Activated gamma-delta T cell (primary cell): Measurements from ENCODE around the gene CFAP251.

Experiments
- DNase-seq: peaks from one replicate; lab custom pipeline; 2025; lab: John Stamatoyannopoulos, UW

The CFAP251 gene

DNA sequence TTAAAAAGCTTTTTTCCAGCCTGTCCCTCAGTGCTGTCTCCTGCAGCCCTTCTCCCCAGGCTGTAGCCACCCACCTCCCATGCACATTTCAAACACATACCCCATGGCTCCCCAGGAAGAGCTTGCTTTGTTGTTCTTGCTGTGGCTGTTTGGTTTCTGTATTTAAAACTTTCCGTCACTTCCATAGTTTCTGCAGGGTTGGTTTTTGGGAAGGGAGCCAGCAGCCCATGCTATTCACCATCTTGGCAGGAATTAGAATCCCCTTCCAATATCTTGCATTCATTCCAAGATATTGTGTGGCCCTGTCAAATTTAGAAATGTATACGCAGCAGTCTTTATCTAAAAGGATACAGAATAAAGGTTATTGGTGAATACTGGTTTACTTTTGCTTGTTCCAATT is 29.6 kb downstream of the CFAP251 start:
- DNase-seq: no peak

DNA sequence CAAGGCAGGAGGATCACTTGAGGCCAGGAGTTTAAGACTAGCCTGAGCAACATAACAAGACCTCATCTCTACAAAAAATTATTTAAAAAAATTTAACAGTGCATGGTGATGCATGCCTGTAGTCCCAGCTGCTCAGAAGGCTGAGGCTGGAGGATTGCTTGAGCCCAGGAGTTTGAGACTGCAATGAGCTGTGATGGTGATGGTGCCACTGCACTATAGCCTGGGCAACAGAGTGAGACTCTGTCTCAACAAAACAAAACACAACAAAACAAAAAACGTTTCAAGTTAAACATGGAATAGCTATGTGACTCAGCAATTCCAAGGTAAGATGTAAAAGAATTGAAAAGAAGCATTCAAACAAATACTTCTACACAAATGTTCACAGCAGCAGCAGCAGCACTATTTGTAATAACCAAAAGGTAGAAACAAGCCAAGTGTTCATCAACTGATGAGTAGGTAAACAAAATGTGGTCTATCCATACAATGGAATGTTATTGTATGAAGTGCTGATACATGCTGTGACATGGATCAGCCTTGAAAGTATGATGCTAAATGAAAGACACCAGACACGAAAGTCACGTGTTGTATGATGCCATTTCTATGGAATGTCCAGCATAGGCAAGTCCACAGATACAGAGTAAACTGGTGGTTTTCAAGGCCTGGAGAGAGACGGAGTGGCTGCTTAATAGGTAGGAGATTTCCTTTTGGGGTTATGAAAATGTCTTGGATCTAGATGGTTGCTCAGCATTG is 31.4 kb downstream of the CFAP251 start:
- DNase-seq: no peak

DNA sequence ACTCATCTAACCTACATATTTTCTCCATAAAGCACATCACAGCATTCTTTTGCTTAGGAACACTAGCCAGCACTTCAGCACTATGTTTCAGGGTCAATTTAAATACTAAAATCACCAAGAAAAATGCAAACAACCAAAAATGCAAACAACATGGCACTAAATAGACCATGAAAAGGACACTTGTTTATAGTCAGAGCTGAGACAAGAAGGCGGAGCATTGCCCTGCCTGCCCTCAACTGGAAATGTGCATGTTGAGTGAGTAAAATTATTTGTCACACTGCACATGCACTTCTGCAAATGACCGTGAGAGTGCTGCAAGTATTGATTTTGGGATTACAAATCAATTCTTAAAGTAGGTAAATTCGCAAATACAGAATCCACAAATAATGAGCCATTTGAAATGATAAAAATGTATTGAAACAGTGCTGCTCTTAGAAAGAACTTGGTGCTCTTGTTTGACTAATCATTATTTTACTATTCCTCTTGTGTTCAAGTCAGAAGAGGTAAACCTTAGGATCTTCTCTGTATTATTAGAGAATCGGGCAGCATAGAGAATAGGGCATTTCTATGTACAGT is 34.8 kb downstream of the CFAP251 start:
- DNase-seq: no peak

DNA sequence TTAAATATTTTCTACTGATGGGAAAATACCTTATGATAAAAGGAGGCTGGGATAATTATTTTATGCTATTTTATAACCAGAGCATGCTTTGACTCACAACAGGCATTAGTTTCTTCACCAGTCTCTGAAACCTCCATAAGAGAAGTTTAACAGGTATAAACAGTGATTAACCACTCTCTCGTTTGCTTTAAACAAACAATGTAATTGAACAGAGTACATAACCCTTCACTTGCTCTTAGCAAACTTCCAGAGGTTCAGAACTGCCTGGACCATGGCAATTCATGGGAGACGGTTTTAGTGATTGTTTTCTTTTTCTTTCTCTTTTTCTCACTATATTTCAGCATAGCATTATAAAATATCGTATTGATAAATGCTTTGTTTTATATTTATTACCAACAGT is 35.3 kb downstream of the CFAP251 start:
- DNase-seq: no peak

DNA sequence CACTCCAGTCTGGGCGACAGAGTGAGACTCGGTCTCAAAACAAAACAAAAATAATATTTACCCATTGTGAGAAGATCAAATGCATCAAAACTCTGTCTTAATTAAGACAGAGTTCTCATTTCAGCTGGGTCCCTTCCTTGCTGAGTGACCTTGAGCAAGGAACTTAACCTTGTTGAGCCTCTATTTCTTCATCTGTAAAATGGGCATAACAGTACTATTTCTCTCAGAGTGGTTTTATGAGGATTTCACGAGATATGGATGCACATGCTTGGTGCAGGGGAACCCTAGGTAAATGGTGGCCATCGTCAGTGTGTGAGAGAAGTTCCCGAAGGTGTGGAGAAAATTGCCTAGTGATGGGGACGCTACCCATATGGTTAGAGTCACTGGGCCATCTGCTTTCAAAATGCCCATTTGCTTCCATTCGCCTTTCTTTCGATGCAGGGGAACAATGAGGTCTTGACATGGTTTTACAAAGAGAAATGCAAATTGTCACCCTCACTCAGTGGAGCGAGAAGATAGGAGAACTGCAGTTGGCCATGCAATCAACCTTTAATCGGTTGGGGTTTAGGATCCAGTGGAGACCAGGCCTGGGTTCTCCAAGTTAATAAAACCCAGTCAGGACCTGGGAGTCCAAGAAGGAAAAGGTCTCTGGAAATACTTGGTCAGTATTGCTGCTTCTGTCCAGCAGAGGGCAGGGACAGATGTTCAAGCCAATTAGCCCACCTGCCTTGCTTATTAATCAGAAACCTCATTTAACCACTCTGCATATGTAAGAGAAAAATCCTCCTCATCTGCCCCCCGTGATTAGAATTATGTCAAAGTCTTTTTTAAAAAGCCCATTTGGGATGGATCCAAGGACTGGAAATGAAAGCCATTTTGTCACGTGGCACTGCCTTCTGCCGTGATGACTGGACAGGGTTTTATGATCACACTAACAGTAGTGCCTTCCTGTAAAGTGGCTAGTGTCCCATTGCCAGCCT is 37.2 kb downstream of the CFAP251 start:
- DNase-seq: no peak

DNA sequence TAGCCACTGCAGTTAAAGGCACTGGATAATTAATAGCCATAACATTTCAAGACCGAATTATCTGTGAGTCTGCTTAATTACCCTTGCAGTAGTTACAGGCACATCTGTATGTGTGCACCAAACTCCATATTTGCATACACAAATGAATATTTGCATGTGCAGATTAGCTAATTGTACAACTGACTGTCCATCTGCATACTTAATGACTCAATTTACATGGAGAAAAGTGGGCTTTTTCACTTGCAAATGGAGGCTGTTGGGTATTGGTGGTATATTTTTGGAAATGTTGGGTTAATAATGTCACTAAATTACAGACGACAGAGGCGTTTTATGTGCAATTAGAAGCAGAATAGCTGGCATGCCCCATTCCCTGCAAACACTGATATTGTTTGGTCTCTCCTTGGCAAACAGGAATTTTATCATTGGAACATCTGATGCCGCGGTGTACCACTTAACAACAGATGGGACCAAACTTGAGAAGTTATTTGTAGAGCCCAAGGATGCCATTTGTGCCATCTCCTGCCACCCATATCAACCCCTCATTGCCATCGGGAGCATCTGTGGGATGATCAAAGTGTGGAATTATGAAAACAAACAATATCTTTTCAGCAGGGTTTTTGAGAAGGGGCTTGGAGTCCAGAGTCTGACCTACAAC is 39.6 kb downstream of the CFAP251 start:
- no peak for DNase-seq

DNA sequence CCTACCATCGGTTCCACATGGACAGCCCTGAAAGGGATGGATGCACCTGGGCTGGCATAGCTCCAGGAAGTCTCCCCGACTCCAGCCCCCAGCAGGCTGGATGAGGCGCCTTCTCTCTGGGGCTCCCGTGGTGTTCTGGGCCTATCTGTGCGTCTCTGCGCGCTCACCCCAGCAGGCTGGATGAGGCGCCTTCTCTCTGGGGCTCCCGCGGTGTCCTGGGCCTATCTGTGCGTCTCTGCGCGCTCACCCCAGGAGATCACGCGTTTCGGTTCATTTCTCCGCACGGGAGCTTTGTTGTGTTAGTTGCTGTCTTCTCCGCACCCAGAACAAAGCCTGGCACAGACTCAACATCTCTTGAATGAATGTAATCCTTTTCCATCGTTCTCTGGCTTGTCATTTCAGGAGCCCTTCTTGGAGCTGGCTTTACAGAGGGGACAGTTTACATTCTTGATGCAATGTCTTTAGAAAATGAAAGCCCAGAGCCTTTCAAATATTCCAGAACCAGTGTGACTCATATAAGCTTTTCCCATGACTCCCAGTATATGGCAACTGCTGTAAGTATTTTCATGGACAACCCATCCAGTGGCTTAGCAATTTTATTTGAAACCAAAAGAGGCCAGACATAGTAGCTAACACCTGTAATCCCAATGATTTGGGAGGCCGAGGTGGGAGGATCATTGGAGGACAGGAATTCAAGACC is 40.3 kb downstream of the CFAP251 start:
- DNase-seq: no peak

DNA sequence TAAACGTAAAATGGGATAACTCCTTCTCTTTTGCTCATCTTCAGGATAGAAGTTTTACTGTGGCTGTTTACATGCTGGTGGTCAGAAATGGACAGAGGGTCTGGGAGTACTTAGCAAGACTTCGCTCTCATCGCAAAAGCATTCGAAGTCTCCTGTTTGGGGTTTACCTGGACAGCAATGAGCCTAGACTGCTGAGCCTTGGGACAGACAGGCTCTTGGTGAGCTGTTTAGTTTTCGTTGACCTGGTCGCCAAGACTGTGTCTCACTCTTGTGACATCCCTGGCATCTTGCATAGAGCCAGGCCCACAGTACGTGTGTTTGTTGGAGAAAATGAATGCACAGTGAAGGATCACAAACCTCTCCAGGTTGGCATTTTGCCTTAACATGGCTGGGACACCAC is 42.1 kb downstream of the CFAP251 start:
- DNase-seq: no peak

DNA sequence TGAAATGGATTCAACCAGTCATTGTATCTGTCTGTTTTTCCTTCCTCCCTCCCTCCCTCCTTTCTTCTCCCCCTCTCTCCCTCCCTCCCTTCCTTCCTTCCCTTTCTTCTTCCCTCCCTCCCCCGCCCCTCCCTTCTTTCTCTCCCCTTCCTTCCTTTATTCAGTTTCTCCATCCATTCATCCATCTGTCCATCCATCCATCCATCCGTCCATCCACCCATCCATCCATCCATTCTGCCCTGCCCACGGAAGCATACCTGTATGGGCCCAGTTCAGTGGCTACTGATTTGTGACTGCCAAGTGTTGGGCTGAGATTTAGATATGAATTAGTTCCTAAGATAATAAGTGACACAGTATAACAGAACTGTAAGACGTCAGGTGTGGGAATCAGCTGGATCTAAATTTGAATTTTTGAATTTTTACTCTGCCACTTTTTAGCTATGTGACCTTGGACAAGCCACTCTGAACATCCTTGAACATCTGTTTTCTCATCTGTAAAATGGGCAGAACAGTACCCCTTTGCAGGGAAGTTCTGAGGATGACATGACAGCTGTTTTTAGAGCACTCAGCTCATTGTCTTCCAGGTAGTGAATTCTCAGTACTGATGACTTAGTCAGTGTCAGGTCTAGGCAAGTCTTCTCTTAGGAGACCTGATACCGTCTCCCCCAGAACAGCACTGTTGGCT is 42.9 kb downstream of the CFAP251 start:
- no peak for DNase-seq

DNA sequence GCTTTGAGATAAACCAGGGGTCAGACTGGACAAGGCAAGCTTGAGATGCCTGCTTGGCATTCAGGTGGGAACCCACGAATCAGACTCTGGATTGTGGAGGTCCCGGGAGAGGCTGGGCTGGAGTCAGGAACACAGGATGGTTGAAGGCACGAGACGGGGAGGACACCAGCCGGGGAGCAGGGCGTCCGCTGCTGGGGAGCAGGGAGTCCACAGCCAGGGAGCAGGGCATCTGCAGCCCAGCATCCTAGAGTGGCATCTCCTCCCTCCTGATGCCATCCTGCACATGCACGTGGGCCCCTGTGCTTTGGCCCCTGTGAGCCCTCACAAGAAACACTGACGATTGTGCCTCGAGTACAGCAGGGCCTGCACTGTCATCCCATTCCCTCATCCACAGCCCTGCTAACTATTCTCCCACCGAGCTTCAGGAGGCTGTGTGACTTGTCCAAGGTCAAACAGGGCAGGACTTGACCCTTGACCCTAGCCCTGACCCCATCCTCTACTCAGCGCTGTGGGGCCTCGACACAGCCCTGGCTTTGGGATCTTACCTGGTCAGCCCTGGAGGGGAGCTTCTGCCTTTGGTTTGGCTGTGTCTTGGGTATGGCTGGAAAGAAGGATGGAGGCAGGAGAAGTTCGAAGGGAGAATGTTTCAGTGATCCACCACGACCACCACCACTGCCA is 45.1 kb downstream of the CFAP251 start:
- no peak for DNase-seq

DNA sequence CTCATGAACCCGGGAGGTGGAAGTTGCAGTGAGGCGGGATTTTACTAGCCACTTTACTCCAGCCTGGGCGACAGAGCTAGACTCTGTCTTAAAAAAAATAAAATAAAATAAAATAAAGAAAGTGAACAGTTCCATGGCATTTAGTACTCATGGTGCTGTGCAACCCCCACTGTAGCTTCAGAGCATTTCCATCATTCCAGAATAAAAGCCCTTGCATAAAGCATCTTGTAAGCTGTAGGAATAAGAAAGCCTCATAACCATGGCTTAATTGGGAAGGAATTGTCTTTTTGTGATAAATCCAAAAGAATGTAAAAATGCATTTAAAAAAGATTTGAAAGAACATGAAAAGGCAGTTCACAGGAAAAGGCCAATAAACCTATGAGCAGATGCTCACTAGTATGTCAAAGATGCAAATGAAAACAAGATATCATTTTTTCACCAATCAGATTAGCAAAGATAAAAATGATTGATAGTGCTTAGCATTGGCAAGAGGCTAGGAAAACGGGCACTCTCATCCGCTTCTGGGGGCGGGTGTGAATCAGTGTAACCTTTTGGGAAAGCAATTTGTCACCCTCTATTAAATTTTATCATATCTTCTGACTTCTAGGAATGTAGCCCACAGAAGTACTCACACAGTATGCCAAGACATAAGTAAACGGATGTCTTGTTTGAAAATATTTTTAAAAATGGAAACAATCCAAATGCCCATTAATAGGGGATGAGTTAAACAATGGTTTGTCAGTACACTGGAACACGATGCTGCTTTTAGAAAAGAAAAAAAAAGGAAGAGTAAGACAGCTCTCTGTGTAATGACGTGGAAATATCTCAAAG is 46.6 kb downstream of the CFAP251 start:
- DNase-seq: no peak

DNA sequence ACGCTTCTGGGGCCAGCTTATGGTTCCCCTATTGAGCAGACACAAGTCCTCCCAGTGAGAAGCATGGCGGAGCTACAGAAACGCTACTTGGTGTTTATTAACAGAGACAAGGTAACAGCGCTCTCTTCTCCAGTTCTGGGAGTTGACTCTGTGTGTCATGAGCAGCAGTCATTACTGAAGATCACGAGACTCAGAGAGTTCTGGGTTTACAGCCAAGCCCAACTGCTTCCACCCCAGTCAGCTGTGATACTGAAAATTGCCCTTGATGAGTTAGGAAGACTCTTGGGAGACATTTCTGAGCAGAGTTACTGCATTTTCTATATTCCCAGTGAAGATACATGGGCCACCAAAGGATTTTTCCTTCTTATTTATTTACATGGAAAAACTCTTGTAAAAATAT is 48.6 kb downstream of the CFAP251 start:
- DNase-seq: no peak

DNA sequence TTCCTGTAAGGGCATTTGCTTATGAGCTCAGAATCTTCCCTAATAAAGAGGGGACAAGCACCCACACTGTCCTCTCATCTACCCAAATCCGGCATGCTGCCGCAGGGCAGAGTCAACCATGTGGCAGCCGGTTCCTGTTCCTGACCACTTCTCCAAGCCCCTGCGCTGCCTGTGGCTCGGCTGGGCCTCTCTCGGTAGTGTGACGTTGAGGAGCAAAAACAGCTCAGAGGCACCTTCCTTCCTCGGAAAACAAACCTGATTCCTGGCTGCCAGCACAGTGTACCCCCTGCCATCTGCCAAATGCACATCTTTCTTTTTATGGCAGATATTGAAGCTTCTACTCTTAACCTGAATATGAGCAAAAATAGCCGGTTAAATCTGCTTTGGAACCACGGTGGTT is 50.5 kb downstream of the CFAP251 start:
- DNase-seq: no peak

DNA sequence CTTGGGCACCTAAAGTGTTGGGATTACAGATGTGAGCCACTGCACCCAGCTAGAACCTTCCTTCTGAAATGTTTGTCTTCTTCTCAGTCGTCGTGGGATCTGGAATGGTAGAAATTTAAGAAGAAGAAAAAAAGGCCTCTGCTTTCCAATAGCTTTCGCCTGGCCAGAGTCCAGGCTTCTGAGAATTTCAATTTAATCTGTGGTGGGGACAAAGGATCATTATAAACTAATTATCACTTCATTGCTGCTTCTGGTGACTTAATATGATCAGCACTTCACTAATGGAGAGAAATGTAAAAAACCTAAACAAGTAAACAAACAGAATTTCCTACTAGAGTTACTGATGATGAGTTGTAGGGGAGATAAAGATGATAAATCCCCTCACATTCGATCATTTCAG is 51.3 kb downstream of the CFAP251 start:
- DNase-seq: no peak

DNA sequence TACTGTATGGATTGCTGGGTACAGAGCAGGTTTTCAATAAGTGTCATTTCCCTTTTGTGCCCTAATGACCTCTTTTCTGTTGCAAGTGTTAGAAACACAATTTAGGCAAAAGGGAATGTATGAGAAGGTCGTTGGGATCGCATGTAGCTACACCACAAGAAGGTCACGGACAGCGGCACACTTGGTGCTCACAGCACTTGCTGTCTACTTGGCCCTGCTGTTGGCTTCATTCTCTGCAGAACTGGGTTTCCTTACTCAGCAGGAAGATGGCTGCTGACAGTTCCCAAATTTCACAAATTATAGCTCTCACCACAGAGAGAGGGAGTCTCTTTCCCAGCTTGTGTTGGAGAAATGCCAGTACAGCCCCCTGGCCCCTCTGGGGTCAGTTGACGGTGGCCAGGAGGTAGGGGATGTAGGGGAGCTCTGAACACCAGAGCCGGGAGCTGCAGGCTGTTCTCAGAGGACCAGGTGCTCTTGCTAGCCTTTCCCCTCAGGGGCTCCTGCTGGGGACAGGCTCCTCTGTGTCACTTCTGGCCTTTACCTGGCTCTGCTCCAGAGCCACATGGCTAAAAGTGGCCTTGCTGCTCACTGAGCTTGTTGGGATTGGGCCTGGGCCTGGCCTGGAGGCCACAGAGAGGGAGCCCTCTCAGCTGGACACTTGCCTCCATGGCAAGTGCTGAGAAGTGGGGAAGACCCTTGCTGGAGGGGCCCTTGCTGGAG is 52.3 kb downstream of the CFAP251 start:
- no peak for DNase-seq

DNA sequence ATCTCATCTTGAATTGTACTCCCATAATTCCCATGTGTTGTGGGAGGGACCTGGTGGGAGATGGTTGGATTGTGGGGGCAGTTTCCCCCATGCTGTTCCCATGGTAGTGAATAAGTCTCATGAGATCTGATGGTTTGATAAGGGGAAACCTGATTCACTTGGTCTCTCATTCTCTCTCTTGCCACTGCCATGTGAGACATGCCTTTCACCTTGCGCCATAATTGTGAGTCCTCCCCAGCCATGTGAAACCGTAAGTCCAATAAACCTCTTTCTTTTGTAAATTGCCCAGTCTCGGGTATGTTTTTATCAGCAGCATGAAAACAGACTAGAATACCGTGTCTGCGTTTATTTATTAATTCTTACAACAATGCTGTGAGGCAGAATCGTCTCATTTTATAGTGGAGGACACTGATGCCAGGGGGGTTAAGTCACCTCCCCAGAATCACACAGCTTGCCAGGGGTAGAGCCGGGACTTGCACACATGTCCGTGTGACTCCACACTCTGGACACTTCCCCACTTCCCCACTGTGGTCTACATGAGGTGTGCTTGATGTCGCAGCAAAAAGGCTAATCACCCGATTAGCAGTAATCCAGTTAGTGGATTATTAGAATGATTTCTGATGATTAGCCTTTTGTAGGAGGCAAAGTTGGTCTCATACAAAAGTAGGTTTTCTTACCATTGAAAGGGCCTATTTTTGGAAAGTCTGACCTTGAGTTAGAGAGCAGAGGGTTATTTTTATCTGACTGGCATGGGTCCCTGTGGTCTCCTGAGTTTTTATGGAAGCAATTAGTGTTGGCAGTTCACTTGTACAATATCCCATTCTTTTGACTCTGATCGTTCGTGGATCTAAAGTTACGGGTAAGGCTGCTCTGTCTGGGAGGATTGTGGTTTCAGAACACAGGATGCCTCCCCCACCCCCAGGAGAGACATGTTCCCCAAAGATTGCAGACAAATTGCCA is 55.9 kb downstream of the CFAP251 start:
- DNase-seq: no peak

DNA sequence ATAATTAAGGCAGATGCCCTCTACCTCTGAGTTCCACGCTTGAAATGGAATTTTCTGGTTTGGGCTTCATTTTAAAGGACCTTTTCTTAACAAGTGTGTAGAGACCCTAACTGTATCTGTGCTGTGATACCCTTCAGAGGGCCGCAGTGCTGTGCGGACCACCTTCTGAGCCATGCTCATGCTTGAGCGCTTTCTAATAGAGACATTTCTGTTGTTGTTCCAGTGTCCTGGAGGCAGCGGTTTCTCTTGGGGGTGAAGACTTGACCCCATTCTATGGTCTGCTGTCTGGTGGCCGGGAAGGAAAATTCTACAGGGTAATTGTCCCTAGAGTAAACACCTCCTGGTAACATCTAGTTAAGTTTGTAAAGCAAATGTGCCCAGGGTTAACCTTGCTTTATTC is 56.6 kb downstream of the CFAP251 start:
- no peak for DNase-seq

DNA sequence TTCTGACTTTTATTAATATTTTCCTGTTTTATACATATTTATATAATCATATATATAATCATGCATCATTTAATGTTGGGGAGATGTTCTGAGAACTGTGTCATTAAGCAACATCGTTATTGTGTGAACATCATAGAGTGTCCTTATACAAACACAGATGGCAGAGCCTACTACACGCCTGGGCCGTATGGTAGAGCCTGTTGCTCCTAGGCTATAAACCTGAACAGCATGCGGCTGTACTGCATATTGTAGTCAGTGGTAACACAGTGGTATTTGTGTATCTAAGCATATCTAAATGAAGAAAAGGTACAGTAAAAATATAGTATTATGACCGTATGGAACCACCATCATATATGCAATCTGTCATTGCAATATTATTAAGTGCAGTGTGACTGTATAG is 58.6 kb downstream of the CFAP251 start:
- no peak for DNase-seq
